ENCODE results near the gene TBL3. TPM values are rescaled to one million over a fixed set of nuclear protein-coding genes. Genes with fewer than 3 reads are reported as not detected.

The TBL3 gene
- total RNA-seq, 4 donors from 2014 or later, result 32.7 to 48.2 (median 36.7) TPM

- Histone ChIP-seq H3K9me3 (no peaks in the 10 kb centered on the region), H3K27me3 (peaks cover 0 to 66% (median 13%) of the 10 kb centered on the region in 4 donors), H3K4me3 (no peak overlapping the region), H3K27ac (peak overlapping the region in 1 of 4 donors; percentile 30), H3K36me3 (peaks cover 15 to 35% (median 18%) of the 10 kb centered on the region in 3 donors), H3K4me1 (peaks cover 41 to 91% (median 43%) of the 10 kb centered on the region in 3 donors)
- DNase-seq, result no peak
- intact Hi-C loops (cut with DNase I), result no loop called here
- 34 to 50% methylated on average over 2 of the region's 5 CpGs for WGBS, 2 donors
- no peak for TF ChIP-seq POLR2A (IDR thresholded peaks at IDR 0.05)
- TF ChIP-seq CTCF (IDR thresholded peaks at IDR 0.05), result no peak
Observed at GRCh38 chr16:1982013-1982433, 10.2 kb downstream of the TBL3 start.

GRCh38 chr16:1982991-1983543 lies 11.2 kb downstream of the TBL3 start:
- DNase-seq, result no peak
- no peaks in the 10 kb centered on the region for H3K9me3 ChIP-seq
- peaks cover 40 to 81% (median 43%) of the 10 kb centered on the region in 3 donors for H3K4me1 ChIP-seq
- intact Hi-C loops (cut with DNase I), result no loop called here
- 30 to 31% methylated on average over 12 to 18 of the region's 19 CpGs for WGBS, 2 donors
- TF ChIP-seq CTCF (IDR thresholded peaks at IDR 0.05) (no peak), POLR2A (IDR thresholded peaks at IDR 0.05) (no peak)
- H3K36me3 ChIP-seq, result peaks cover 5 to 28% (median 7%) of the 10 kb centered on the region in 3 donors
- H3K27ac ChIP-seq, result peak overlapping the region in 3 of 4 donors; percentile 67 to 87 (median 84)
- peaks cover 0 to 65% (median 13%) of the 10 kb centered on the region in 4 donors for H3K27me3 ChIP-seq
- H3K4me3 ChIP-seq, result peak overlapping the region; percentile 66 to 86 (median 84)

GRCh38 chr16:1983544-1984346 lies 11.9 kb downstream of the TBL3 start, which contains the start of gene GFER:
TSS of gene GFER (plus strand) at chr16:1984193. CDS start at chr16:1984219, 26 bp downstream.
- peaks cover 0 to 65% (median 13%) of the 10 kb centered on the region in 4 donors for H3K27me3 ChIP-seq
- TF ChIP-seq POLR2A (IDR thresholded peaks at IDR 0.05) (peak in 2 of 4 donors; percentile 54 to 75), CTCF (IDR thresholded peaks at IDR 0.05) (peak in 1 of 6 experiments; percentile 9)
- H3K4me3 ChIP-seq, result peak within 1 kb of the TSS; percentile 66 to 86 (median 84)
- peaks cover 34 to 78% (median 38%) of the 10 kb centered on the region in 3 donors for H3K4me1 ChIP-seq
- H3K9me3 ChIP-seq, result no peaks in the 10 kb centered on the region
- H3K36me3 ChIP-seq, result peaks cover under 1 to 21% (median 3%) of the 10 kb centered on the region in 3 donors
- WGBS, 2 donors, result 3% methylated on average over 15 of the region's 109 CpGs; no CpG with 5 or more reads in 1 of the 2 donors
- peak within 1 kb of the TSS; percentile 64 to 87 (median 76) for H3K27ac ChIP-seq
- no peak for DNase-seq
- intact Hi-C loops (cut with DNase I), result no loop called here

- TF ChIP-seq POLR2A (IDR thresholded peaks at IDR 0.05), result no peak
- peaks cover 0 to 19% (median 3%) of the 10 kb centered on the region in 3 donors for H3K36me3 ChIP-seq
- intact Hi-C loops (cut with DNase I), result no loop called here
- H3K4me1 ChIP-seq, result peaks cover 35 to 78% (median 35%) of the 10 kb centered on the region in 3 donors
- WGBS, 2 donors, result 22% methylated on average over 13 of the region's 58 CpGs; no CpG with 5 or more reads in 1 of the 2 donors
- H3K27ac ChIP-seq, result peak overlapping the region; percentile 64 to 87 (median 76)
- H3K4me3 ChIP-seq, result peak overlapping the region; percentile 66 to 86 (median 84)
- no peak for DNase-seq
- H3K27me3 ChIP-seq, result peaks cover 4 to 65% (median 19%) of the 10 kb centered on the region in 4 donors
- H3K9me3 ChIP-seq, result no peaks in the 10 kb centered on the region
Observed at GRCh38 chr16:1984347-1985225, 12.7 kb downstream of the TBL3 start.
